CD14-positive monocyte (primary cell): ENCODE data around the gene SYCP3. TPM values are rescaled to one million over a fixed set of nuclear protein-coding genes. Genes with fewer than 3 reads are reported as not detected.

Source experiments
- DNase-seq, 3 donors: peaks; one replicate each; pipeline ENCODE4 v3.0.0-alpha.2; 2011 to 2022
- H2AFZ ChIP-seq: 2 replicates; pipeline ENCODE4 v1.6.0; 2012; ENCODE audit warnings: mild to moderate bottlenecking, low read depth, low read length, inconsistent platforms; ENCODE audit not compliant: insufficient read depth, poor library complexity, severe bottlenecking
- H3K27ac ChIP-seq, 2 donors: 1 replicate in 1 of 2; 2 replicates in 1 of 2; pipeline ENCODE4 v1.5.1; 2012 to 2013; ENCODE audit warnings: low read length in 2 of 2, control low read depth in 1 of 2, inconsistent platforms in 1 of 2, low read depth in 1 of 2, mild to moderate bottlenecking in 1 of 2
- H3K27me3 ChIP-seq, 2 donors: one replicate each; pipeline versions ENCODE4 v1.6.0 to v1.6.1; 2011 to 2013; ENCODE audit warnings: low read length in 2 of 2; ENCODE audit not compliant: control insufficient read depth in 2 of 2, insufficient read depth in 2 of 2
- H3K36me3 ChIP-seq, 2 donors: replicated peaks in 1 of 2; 1 replicate in 1 of 2; 2 replicates in 1 of 2; pipeline versions ENCODE4 v1.5.1 to v1.6.1; 2012 to 2013; ENCODE audit warnings: low read length in 2 of 2, control low read depth in 1 of 2, inconsistent platforms in 1 of 2, mild to moderate bottlenecking in 1 of 2; ENCODE audit not compliant: insufficient read depth in 2 of 2, control insufficient read depth in 1 of 2
- H3K4me1 ChIP-seq, 2 donors: 1 replicate in 1 of 2; 2 replicates in 1 of 2; pipeline versions ENCODE4 v1.5.1 to v1.6.1; 2012 to 2013; ENCODE audit warnings: low read length in 2 of 2, control low read depth in 1 of 2, inconsistent platforms in 1 of 2, mild to moderate bottlenecking in 1 of 2, moderate library complexity in 1 of 2; ENCODE audit not compliant: insufficient read depth in 2 of 2, control insufficient read depth in 1 of 2
- H3K4me2 ChIP-seq: replicated peaks from 2 replicates; pipeline ENCODE3; 2012; ENCODE audit warnings: low read length, moderate library complexity, mild to moderate bottlenecking; ENCODE audit not compliant: poor library complexity, severe bottlenecking; ENCODE audit errors: extremely low read depth
- H3K4me3 ChIP-seq, 3 experiments: fragments of 200-600 bp in 1 of 3; sonication (generic) in 1 of 3; replicated peaks in 1 of 3; 1 replicate in 2 of 3; 2 replicates in 1 of 3; pipeline ENCODE4 v1.5.1; 2011 to 2013; ENCODE audit warnings: low read length in 3 of 3, mild to moderate bottlenecking in 3 of 3, control low read depth in 2 of 3, low read depth in 2 of 3, inconsistent platforms in 1 of 3, moderate library complexity in 1 of 3
- H3K79me2 ChIP-seq: 2 replicates; pipeline ENCODE4 v1.6.0; 2012; ENCODE audit warnings: mild to moderate bottlenecking, control low read depth, inconsistent platforms, low read length, moderate library complexity; ENCODE audit not compliant: insufficient read depth
- H3K9ac ChIP-seq: 2 replicates; pipeline ENCODE4 v1.6.0; 2017; ENCODE audit warnings: low read length, mild to moderate bottlenecking; ENCODE audit not compliant: insufficient read depth, poor library complexity, severe bottlenecking
- H3K9me3 ChIP-seq, 2 donors: replicated peaks in 1 of 2; 1 replicate in 1 of 2; 2 replicates in 1 of 2; pipeline versions ENCODE4 v1.5.1 to v1.6.1; 2012 to 2013; ENCODE audit warnings: low read length in 2 of 2, control low read depth in 1 of 2; ENCODE audit not compliant: control insufficient read depth in 1 of 2, insufficient read depth in 1 of 2
- H4K20me1 ChIP-seq: 2 replicates; pipeline ENCODE4 v1.6.0; 2012; ENCODE audit warnings: mild to moderate bottlenecking, low read length, control low read depth, moderate library complexity; ENCODE audit not compliant: insufficient read depth
- H3K27ac Mint-ChIP-seq, 7 donors: one replicate each; pipeline ENCODE4 v1.8.0; 2020; ENCODE audit warnings: mild to moderate bottlenecking in 7 of 7, mixed read lengths in 7 of 7, moderate library complexity in 6 of 7, inconsistent platforms in 2 of 7
- H3K27me3 Mint-ChIP-seq, 3 donors: one replicate each; pipeline ENCODE4 v1.8.0; 2021 to 2022; ENCODE audit warnings: low read depth in 3 of 3, mild to moderate bottlenecking in 3 of 3, mixed read lengths in 3 of 3, moderate library complexity in 3 of 3, inconsistent platforms in 1 of 3
- H3K36me3 Mint-ChIP-seq, 2 donors: one replicate each; pipeline ENCODE4 v1.8.0; 2020; ENCODE audit warnings: mixed read lengths in 2 of 2, inconsistent platforms in 1 of 2, mild to moderate bottlenecking in 1 of 2
- H3K4me1 Mint-ChIP-seq: one replicate; pipeline ENCODE4 v1.8.0; 2020; ENCODE audit warnings: mild to moderate bottlenecking, mixed read lengths
- H3K4me3 Mint-ChIP-seq, 2 donors: one replicate each; pipeline ENCODE4 v1.8.0; 2020; ENCODE audit warnings: mild to moderate bottlenecking in 2 of 2, mixed read lengths in 2 of 2, moderate library complexity in 1 of 2
- H3K9me3 Mint-ChIP-seq, 7 donors: one replicate each; pipeline ENCODE4 v1.8.0; 2020 to 2022; ENCODE audit warnings: mixed read lengths in 7 of 7, mild to moderate bottlenecking in 6 of 7, moderate library complexity in 6 of 7, inconsistent platforms in 2 of 7
- WGBS: methylation state at CpG from one replicate; pipeline ENCODE4 v1.1.5; 2013; ENCODE audit warnings: missing lambda C conversion rate; ENCODE audit not compliant: insufficient coverage; 5-methylcytosine and 5-hydroxymethylcytosine counted together
- intact Hi-C, 2 donors: fragments of 100-400 bp; cut with micrococcal nuclease; formaldehyde crosslinking; loops; one replicate each; pipeline versions ENCODE4 v1.15.0 to v1.15.1; 2023
- polyA plus RNA-seq, 3 donors: library from polyadenylated mRNA; depleted of rRNA in 1 of 3; unstranded in 2 of 3; stranded (reverse) in 1 of 3; fragments of 300-500 nt in 2 of 3; fragments of >200 nt in 1 of 3; fragmentation: Illumina TruSeq in 2 of 3; gene quantifications; 1 replicate in 2 of 3; 2 replicates in 1 of 3; pipeline ENCODE4 v1.2.3, GENCODE V29; 2012 to 2021
- TF ChIP-seq, protein P1 (sequence below): fragments of 200-600 bp; IDR thresholded peaks from one replicate; pipeline ENCODE4 v1.8.0; 2022; ENCODE audit warnings: antibody characterized with exemption, mild to moderate bottlenecking

Gene SYCP3
- polyA plus RNA-seq, 3 donors, result 0.15 TPM; not detected in 2

DNA sequence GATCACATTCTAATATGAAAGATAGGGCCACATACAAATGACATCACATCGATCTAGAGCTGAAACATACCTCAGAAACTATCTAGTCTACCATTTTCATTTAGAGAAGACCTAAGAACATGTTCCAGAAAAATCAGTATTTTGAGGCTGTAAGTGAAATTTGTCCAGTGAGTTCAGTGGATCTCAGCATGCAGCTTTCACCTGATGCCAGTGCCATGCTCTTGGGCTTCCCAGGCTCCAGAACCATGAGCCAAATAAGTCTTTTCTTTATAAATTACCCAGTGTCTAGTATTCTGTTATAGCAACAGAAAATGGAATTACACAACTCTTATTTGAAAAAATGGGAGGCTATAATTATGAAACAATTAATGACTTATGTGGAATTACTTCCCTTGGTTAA, 32.9 kb downstream of the SYCP3 start:
- Mint-ChIP-seq H3K4me3 (no peak overlapping the region), H3K4me1 (peaks cover 61% of the 10 kb centered on the region), H3K36me3 (peaks cover 10 to 15% of the 10 kb centered on the region in 2 donors), H3K27me3 (peaks cover 0 to 3% (median 0%) of the 10 kb centered on the region in 3 donors), H3K27ac (peak overlapping the region in 2 of 7 donors; percentile 46), H3K9me3 (no peaks in the 10 kb centered on the region)
- Histone ChIP-seq H3K9me3 (no peaks in the 10 kb centered on the region), H3K36me3 (peaks cover 2 to 7% of the 10 kb centered on the region in 2 donors), H3K4me2 (no peak overlapping the region), H3K79me2 (peaks cover 83% of the 10 kb centered on the region), H3K27me3 (no peaks in the 10 kb centered on the region), H3K9ac (no peak overlapping the region), H3K4me3 (no peak overlapping the region), H2AFZ (no peak overlapping the region), H4K20me1 (peaks cover 72% of the 10 kb centered on the region), H3K27ac (no peak overlapping the region), H3K4me1 (peaks cover 11 to 15% of the 10 kb centered on the region in 2 donors)
- intact Hi-C loops, result no loop called here
- no peak for DNase-seq
- no CpG with 5 or more reads among the region's 1 CpG for WGBS
- TF ChIP-seq, protein P1, sequence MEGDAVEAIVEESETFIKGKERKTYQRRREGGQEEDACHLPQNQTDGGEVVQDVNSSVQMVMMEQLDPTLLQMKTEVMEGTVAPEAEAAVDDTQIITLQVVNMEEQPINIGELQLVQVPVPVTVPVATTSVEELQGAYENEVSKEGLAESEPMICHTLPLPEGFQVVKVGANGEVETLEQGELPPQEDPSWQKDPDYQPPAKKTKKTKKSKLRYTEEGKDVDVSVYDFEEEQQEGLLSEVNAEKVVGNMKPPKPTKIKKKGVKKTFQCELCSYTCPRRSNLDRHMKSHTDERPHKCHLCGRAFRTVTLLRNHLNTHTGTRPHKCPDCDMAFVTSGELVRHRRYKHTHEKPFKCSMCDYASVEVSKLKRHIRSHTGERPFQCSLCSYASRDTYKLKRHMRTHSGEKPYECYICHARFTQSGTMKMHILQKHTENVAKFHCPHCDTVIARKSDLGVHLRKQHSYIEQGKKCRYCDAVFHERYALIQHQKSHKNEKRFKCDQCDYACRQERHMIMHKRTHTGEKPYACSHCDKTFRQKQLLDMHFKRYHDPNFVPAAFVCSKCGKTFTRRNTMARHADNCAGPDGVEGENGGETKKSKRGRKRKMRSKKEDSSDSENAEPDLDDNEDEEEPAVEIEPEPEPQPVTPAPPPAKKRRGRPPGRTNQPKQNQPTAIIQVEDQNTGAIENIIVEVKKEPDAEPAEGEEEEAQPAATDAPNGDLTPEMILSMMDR, result no peak

DNA sequence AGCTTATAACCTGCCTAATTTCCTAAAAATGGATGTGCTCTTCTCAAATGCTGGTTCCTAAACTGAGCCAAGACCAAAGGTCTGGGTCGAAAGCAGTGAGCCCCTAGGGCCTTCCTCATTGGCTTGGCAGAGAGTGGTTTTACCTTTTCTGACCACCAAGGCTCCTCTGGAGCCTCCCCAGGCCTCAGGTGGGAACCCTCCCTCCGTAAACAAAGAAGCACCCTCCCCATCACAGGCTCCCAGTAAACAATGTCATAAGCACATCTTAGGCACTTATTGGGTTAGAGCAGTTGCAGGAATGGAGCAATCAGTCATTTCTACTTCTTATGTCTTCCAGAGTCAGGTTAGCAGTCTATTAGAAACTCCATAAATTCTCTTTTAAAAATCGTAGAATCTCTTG, 35.8 kb downstream of the SYCP3 start:
- Mint-ChIP-seq H3K27ac (no peak overlapping the region), H3K27me3 (peaks cover 0 to 1% (median 0%) of the 10 kb centered on the region in 3 donors), H3K9me3 (no peaks in the 10 kb centered on the region), H3K4me3 (no peak overlapping the region), H3K36me3 (peaks cover 7 to 10% of the 10 kb centered on the region in 2 donors), H3K4me1 (peaks cover 71% of the 10 kb centered on the region)
- H2AFZ ChIP-seq, result no peak overlapping the region
- no peak overlapping the region for H3K9ac ChIP-seq
- WGBS, result 92% methylated on average over 2 of the region's 3 CpGs
- H3K4me3 ChIP-seq, result no peak overlapping the region
- no peak overlapping the region for H3K4me2 ChIP-seq
- peaks cover 74% of the 10 kb centered on the region for H4K20me1 ChIP-seq
- H3K4me1 ChIP-seq, result peaks cover 29 to 44% of the 10 kb centered on the region in 2 donors
- DNase-seq, result no peak
- peak overlapping the region in 1 of 2 donors; percentile 20 for H3K27ac ChIP-seq
- H3K36me3 ChIP-seq, result peaks cover 2 to 7% of the 10 kb centered on the region in 2 donors
- TF ChIP-seq, protein P1, result no peak
- no peaks in the 10 kb centered on the region for H3K27me3 ChIP-seq
- peaks cover 83% of the 10 kb centered on the region for H3K79me2 ChIP-seq
- intact Hi-C loops, result no loop called here
- H3K9me3 ChIP-seq, result no peaks in the 10 kb centered on the region
